Astrocyte (in vitro differentiated cells and primary cell): ENCODE measurements around the gene TMA7. TPM values are rescaled to one million over a fixed set of nuclear protein-coding genes. Genes with fewer than 3 reads are reported as not detected.
"Not testable (repeated sequence)": the region's sequence is repeated elsewhere in the genome, so short reads cannot be mapped to it uniquely, and the experiment has no call there.

Source experiments
- DNase-seq: peaks from one replicate; pipeline ENCODE4 v3.0.0-alpha.2; 2010; ENCODE audit warnings: low read depth
- FAIRE-seq: peaks from 2 replicates; lab custom pipeline; 2011; peaks lifted over from hg19 to GRCh38; lab: Jason Lieb, UNC
- H2AFZ ChIP-seq: 2 replicates; pipeline ENCODE4 v1.6.0; 2012; ENCODE audit warnings: low read depth, low read length, inconsistent platforms
- H3K27ac ChIP-seq: 2 replicates; pipeline ENCODE4 v1.5.1; 2011; ENCODE audit warnings: low read depth, low read length, inconsistent platforms
- H3K27me3 ChIP-seq: 2 replicates; pipeline ENCODE4 v1.6.0; 2011; ENCODE audit warnings: low read length, inconsistent platforms; ENCODE audit not compliant: insufficient read depth
- H3K36me3 ChIP-seq: 2 replicates; pipeline ENCODE4 v1.5.1; 2011; ENCODE audit warnings: low read length, inconsistent platforms; ENCODE audit not compliant: insufficient read depth
- H3K4me1 ChIP-seq: 2 replicates; pipeline ENCODE4 v1.5.1; 2011; ENCODE audit warnings: low read length, inconsistent platforms; ENCODE audit not compliant: insufficient read depth
- H3K4me2 ChIP-seq: 2 replicates; pipeline ENCODE4 v1.6.0; 2012; ENCODE audit warnings: low read length, inconsistent platforms
- H3K4me3 ChIP-seq: 2 replicates; pipeline ENCODE4 v1.5.1; 2011; ENCODE audit warnings: low read depth, mild to moderate bottlenecking, low read length, inconsistent platforms; ENCODE audit not compliant: insufficient read depth
- H3K79me2 ChIP-seq: 2 replicates; pipeline ENCODE4 v1.6.0; 2012; ENCODE audit warnings: mild to moderate bottlenecking, low read length, inconsistent platforms; ENCODE audit not compliant: insufficient read depth
- H3K9ac ChIP-seq: 2 replicates; pipeline ENCODE4 v1.6.0; 2012; ENCODE audit warnings: mild to moderate bottlenecking, low read length, inconsistent platforms
- H3K9me3 ChIP-seq: 2 replicates; pipeline ENCODE4 v1.5.1; 2012; ENCODE audit warnings: low read depth, mild to moderate bottlenecking, low read length, inconsistent platforms; ENCODE audit not compliant: insufficient read depth
- H4K20me1 ChIP-seq: 2 replicates; pipeline ENCODE4 v1.6.0; 2012; ENCODE audit warnings: low read length, inconsistent platforms; ENCODE audit not compliant: insufficient read depth
- H3K27ac Mint-ChIP-seq: one replicate; pipeline ENCODE4 v1.8.0; 2021; ENCODE audit warnings: mild to moderate bottlenecking, mixed read lengths; ENCODE audit not compliant: unreplicated experiment
- H3K27me3 Mint-ChIP-seq: one replicate; pipeline ENCODE4 v1.8.0; 2021; ENCODE audit warnings: low read depth, mixed read lengths; ENCODE audit not compliant: unreplicated experiment
- H3K36me3 Mint-ChIP-seq: one replicate; pipeline ENCODE4 v1.8.0; 2021; ENCODE audit warnings: low read depth, mixed read lengths; ENCODE audit not compliant: unreplicated experiment
- H3K4me1 Mint-ChIP-seq: one replicate; pipeline ENCODE4 v1.8.0; 2021; ENCODE audit warnings: low read depth, mixed read lengths; ENCODE audit not compliant: unreplicated experiment
- H3K4me3 Mint-ChIP-seq: one replicate; pipeline ENCODE4 v1.8.0; 2021; ENCODE audit warnings: mild to moderate bottlenecking, moderate library complexity, mixed read lengths; ENCODE audit not compliant: unreplicated experiment
- H3K9me3 Mint-ChIP-seq: one replicate; pipeline ENCODE4 v1.8.0; 2021; ENCODE audit warnings: mild to moderate bottlenecking, mixed read lengths; ENCODE audit not compliant: unreplicated experiment
- EZH2 ChIP-seq: IDR thresholded peaks from 2 replicates; pipeline ENCODE4 v1.6.1; 2012; ENCODE audit warnings: mild to moderate bottlenecking, low read length, inconsistent platforms; ENCODE audit not compliant: insufficient read depth
- total RNA-seq: library from RNA; stranded (reverse); gene quantifications from 2 replicates; pipeline ENCODE4 v1.2.1, GENCODE V29; 2021
- TF ChIP-seq, protein P1 (sequence below): IDR thresholded peaks from 2 replicates; pipeline ENCODE4 v1.5.1; 2011; ENCODE audit warnings: low read depth, mild to moderate bottlenecking, inconsistent platforms, low read length, moderate library complexity; ENCODE audit not compliant: insufficient read depth

TMA7 gene
- total RNA-seq, 1 donor from 2014 or later, result 272 TPM

DNA sequence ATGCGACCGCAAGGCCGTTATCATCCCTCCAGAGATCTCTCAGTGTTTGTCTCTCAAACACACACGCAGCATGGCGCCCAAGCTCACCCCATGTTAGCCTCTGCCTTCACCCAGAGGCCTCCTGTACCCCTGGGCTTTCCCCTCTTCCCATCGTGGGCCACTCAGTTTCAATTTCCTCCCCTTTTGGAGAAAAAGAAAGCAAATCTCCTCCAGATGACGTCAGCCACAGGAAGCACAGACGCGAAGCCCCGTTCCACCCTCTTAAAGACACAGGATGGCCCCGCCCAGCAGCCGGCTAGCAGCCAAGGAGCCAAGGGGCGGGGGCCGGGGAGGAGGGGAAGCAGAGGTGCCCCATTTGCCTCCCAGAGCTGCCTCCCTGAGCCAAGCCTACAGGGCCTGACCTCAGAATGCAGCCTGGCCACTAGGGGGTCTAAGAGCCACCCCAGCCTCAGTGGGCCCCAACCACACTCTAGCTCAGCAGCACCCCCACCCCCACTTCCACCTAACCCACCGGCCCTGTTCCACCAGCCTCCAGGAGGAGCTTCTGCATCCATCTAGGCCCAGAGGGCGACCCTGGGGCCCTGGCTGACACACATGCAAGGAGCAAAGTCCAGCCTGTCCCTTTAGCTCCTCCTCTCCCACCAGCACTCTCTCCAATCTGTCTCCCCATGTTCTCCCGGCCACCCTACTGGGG is 33.0 kb downstream of the TMA7 start:
- peak overlapping the region; percentile 99 for H3K4me3 ChIP-seq
- peaks cover 14% of the 10 kb centered on the region for H3K4me1 Mint-ChIP-seq
- H3K27ac ChIP-seq, result peak overlapping the region; percentile 97
- H3K9ac ChIP-seq, result peak overlapping the region; percentile 97
- H3K36me3 ChIP-seq, result no peaks in the 10 kb centered on the region
- peak overlapping the region; percentile 98 for H3K4me3 Mint-ChIP-seq
- H3K27me3 ChIP-seq, result no peaks in the 10 kb centered on the region
- H3K9me3 Mint-ChIP-seq, result no peaks in the 10 kb centered on the region
- peak overlapping the region; percentile 100 for H3K27ac Mint-ChIP-seq
- peak; percentile 81 for DNase-seq
- FAIRE-seq, result peak; percentile 43
- peaks cover 17% of the 10 kb centered on the region for H3K36me3 Mint-ChIP-seq
- peak overlapping the region; percentile 89 for H2AFZ ChIP-seq
- H3K9me3 ChIP-seq, result no peaks in the 10 kb centered on the region
- TF ChIP-seq, protein P1, sequence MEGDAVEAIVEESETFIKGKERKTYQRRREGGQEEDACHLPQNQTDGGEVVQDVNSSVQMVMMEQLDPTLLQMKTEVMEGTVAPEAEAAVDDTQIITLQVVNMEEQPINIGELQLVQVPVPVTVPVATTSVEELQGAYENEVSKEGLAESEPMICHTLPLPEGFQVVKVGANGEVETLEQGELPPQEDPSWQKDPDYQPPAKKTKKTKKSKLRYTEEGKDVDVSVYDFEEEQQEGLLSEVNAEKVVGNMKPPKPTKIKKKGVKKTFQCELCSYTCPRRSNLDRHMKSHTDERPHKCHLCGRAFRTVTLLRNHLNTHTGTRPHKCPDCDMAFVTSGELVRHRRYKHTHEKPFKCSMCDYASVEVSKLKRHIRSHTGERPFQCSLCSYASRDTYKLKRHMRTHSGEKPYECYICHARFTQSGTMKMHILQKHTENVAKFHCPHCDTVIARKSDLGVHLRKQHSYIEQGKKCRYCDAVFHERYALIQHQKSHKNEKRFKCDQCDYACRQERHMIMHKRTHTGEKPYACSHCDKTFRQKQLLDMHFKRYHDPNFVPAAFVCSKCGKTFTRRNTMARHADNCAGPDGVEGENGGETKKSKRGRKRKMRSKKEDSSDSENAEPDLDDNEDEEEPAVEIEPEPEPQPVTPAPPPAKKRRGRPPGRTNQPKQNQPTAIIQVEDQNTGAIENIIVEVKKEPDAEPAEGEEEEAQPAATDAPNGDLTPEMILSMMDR, result peak; percentile 15
- TF ChIP-seq EZH2, result no peak
- peaks cover 8% of the 10 kb centered on the region for H3K4me1 ChIP-seq
- H3K4me2 ChIP-seq, result peak overlapping the region; percentile 97
- no peaks in the 10 kb centered on the region for H3K27me3 Mint-ChIP-seq
- H3K79me2 ChIP-seq, result peaks cover 47% of the 10 kb centered on the region
- H4K20me1 ChIP-seq, result peaks cover 10% of the 10 kb centered on the region

DNA sequence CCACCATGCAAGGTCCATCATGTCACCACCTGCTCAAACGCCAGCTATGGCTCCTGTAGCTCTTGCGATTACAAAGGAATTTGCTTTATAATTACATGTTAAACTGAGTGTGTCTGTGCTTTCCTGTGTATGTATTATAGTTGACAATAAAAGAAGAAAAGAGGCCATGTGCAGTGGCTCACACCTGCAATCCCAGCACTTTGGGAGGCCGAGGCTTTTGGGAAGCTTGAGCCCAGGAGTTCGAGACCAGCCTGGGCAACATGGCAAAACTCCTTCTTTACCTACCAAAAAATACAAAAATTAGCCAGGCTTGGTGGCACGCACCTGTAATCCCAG is 33.5 kb downstream of the TMA7 start:
- no peak overlapping the region for H3K4me3 ChIP-seq
- no peaks in the 10 kb centered on the region for H3K27me3 ChIP-seq
- peak overlapping the region; percentile 97 for H3K4me2 ChIP-seq
- H3K27me3 Mint-ChIP-seq, result no peaks in the 10 kb centered on the region
- no peak for FAIRE-seq
- H3K4me3 Mint-ChIP-seq, result peak overlapping the region; percentile 98
- H3K27ac ChIP-seq, result peak overlapping the region; percentile 97
- H3K9me3 Mint-ChIP-seq, result no peaks in the 10 kb centered on the region
- DNase-seq, result no peak
- peak overlapping the region; percentile 97 for H3K9ac ChIP-seq
- peaks cover 5% of the 10 kb centered on the region for H4K20me1 ChIP-seq
- H3K36me3 ChIP-seq, result no peaks in the 10 kb centered on the region
- H3K4me1 ChIP-seq, result peaks cover 8% of the 10 kb centered on the region
- no peak for TF ChIP-seq EZH2
- TF ChIP-seq, protein P1, result no peak
- H3K4me1 Mint-ChIP-seq, result peaks cover 14% of the 10 kb centered on the region
- peak overlapping the region; percentile 89 for H2AFZ ChIP-seq
- H3K36me3 Mint-ChIP-seq, result peaks cover 15% of the 10 kb centered on the region
- peaks cover 42% of the 10 kb centered on the region for H3K79me2 ChIP-seq
- H3K9me3 ChIP-seq, result no peaks in the 10 kb centered on the region
- H3K27ac Mint-ChIP-seq, result peak overlapping the region; percentile 100

DNA sequence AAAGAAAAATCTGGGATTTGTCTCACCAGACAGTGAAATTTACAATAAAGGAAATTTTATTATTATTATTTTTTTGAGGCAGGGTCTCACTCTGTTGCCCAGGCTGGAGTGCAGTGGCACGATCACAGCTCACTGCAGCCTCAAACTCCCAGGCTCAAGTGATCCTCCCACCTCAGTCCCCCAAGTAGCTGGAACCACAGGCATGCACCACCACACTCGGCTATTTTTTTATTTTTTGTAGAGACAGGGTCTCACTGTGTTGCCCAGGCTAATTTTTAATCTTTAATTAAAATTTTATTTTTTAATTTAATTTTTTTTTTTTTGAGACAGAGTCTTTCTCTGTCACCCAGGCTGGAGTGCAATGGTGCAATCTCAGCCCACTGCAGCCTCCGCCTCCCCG is 34.0 kb downstream of the TMA7 start:
- not testable (repeated sequence) for H3K27me3 Mint-ChIP-seq, H3K27ac ChIP-seq, FAIRE-seq, H4K20me1 ChIP-seq, H3K4me3 ChIP-seq, H3K36me3 ChIP-seq, H3K9ac ChIP-seq, H2AFZ ChIP-seq, H3K27me3 ChIP-seq, H3K9me3 Mint-ChIP-seq, H3K4me3 Mint-ChIP-seq, H3K4me2 ChIP-seq, H3K9me3 ChIP-seq, H3K27ac Mint-ChIP-seq, H3K4me1 ChIP-seq, DNase-seq
- peaks cover 14% of the 10 kb centered on the region for H3K4me1 Mint-ChIP-seq
- peaks cover 13% of the 10 kb centered on the region for H3K36me3 Mint-ChIP-seq
- peaks cover 37% of the 10 kb centered on the region for H3K79me2 ChIP-seq
